Vagina (tissue), 2 donors: ENCODE data around the gene FCAMR.

ENCODE experiments used
- CTCF ChIP-seq, 3 experiments: fragments of 450-650 bp in 2 of 3; fragments of 200-600 bp in 1 of 3; sonication (generic) in 1 of 3; IDR thresholded peaks; one replicate each; pipeline ENCODE4 v1.5.1; 2017 to 2019; ENCODE audit warnings: antibody characterized with exemption in 3 of 3, mild to moderate bottlenecking in 2 of 3, moderate library complexity in 2 of 3
- POLR2A ChIP-seq, 2 donors: fragments of 450-650 bp; IDR thresholded peaks; one replicate each; pipeline ENCODE4 v1.6.1; 2017; ENCODE audit warnings: antibody characterized with exemption in 2 of 2, mild to moderate bottlenecking in 2 of 2, moderate library complexity in 2 of 2
- POLR2AphosphoS5 ChIP-seq, 2 donors: sonication (generic); formaldehyde crosslinking; IDR thresholded peaks; one replicate each; pipeline ENCODE4 v1.9.0; 2017; ENCODE audit warnings: antibody characterized with exemption in 2 of 2, mild to moderate bottlenecking in 2 of 2, low read depth in 1 of 2; ENCODE audit not compliant: insufficient read depth in 1 of 2

- no peak for TF ChIP-seq POLR2A (IDR thresholded peaks at IDR 0.05)
- no peak for TF ChIP-seq CTCF (IDR thresholded peaks at IDR 0.05)
- no peak for TF ChIP-seq POLR2AphosphoS5 (IDR thresholded peaks at IDR 0.05; ENCODE audit: insufficient read depth in 1 of 2, low read depth in 1 of 2)
Observed at GRCh38 chr1:206947255-206947654, 23.0 kb downstream of the FCAMR start.
